HCEC 1CT (cell line): ENCODE results near the gene GRID1.

Experiments used
- DNase-seq: peaks from one replicate; pipeline ENCODE4 v3.0.0-alpha.2; 2017

GRID1 gene

DNA sequence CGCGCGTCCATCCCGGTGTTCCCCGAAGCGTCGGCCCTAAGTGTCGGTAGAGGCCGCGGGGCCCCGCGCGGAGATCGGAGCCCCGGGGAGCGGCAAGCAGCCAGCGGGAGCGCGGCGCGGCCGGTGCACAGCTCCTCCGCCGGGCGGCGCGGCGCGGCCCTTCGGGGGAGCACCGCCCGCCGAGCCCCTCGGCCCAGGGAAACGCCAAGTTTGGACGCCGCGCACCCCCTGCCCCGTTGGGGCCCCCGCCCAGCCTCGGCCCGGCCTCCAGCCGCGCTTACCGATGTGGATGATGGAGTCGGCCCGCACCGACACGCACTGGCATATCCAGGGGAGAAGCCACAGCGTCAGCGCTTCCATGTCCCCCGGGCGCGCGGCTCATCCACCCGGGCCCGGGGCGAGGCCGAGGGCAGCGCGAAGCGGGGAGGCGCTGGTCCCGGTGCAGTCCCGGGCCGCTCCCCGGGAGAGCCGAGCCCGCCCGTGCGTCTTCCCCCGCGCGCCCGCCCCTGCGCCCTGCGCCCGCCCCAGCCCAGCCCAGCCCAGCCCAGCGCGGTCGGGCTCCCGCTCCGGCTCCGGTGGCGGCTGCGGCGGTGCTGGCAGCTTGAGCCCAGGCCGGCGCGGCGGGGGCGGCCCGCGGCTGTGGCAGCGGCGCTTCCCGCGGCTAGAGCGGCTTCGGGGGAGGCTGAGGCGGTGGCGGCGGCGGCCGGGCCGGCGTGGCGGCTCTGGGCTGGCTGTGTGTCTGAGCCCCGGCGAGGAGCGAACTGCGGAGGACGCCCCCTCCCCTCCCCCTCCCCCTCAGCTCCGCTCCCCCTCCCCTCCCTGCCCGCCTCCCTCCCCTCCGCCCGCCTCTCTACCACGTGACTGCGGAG lies at the start of gene GRID1:
Gene GRID1 (minus strand): TSS at position 763 of the 869 bp plus-strand sequence.
- DNase-seq: no peak

DNA sequence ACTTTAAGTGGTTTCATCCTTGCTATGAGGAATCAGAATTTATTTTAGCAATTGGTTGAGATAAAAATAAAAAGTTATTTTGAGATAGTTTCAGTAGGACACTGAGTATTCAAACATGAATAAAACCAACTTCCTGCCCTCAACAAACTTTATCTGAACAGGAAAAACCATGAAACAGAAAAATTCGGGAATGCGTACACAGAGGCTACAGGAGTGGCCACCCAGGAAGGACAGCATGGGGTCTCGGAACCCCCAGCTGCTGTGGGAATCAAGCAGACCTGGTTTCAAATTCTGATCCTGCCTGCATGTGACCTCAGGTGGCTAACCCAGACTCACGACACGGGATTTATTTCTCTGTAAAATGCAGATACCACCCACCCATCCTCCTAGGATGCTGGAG lies 49.0 kb upstream of the GRID1 start:
- DNase-seq: no peak

GRCh38 chr10:86415116-86415515 lies 48.5 kb upstream of the GRID1 start:
- DNase-seq: no peak

GRCh38 chr10:86413046-86413728 lies 46.6 kb upstream of the GRID1 start:
- DNase-seq: peak; percentile 26

GRCh38 chr10:86411852-86412560 lies 45.4 kb upstream of the GRID1 start:
- DNase-seq: no peak

GRCh38 chr10:86411281-86411841 lies 44.8 kb upstream of the GRID1 start:
- peak; percentile 70 for DNase-seq

DNA sequence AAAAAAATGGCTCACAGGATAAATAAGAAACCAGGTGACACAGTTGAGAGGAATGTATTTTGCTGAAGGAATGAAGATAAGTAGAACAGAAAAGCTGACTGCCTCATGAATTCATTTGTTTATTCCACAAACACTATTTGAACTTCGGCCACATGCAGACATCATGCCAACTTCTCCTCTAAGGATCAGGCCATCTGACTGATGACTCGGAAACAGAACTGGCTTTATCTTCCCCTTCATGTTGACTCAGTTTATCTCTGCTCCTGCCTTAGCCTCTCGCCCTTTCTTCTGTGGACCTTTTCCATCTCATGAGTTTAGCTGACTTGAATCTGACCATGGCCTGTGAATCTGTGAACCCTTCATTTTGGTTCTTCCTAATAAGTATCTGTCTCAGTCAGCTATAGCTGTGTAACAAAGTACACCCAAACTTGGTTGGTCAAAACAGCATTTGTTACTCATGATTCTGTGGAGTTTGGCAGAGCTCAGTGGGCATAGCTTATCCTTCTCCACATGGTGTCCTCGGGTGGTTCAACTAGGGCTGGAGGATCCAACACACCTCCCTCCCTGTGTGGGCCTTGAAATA lies 44.0 kb upstream of the GRID1 start:
- DNase-seq: peak; percentile 90

DNA sequence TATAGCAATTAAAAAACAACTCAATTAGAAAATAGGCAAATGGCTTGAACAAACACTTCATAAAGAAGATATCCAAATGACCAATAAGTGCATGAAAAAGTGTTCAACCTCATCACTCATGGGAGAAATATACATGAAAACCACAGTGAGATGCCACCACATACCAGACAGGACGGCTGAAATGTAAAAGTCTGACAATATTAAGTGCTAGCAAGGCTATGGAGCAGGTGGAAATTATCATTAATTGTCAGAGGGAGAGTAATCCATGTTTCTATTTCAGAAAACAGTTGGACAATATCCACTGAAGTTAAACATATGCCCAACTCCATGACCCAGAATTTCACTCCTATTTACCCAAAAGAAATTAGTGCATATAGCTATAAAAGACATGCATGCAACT lies 42.6 kb upstream of the GRID1 start:
- no peak for DNase-seq

DNA sequence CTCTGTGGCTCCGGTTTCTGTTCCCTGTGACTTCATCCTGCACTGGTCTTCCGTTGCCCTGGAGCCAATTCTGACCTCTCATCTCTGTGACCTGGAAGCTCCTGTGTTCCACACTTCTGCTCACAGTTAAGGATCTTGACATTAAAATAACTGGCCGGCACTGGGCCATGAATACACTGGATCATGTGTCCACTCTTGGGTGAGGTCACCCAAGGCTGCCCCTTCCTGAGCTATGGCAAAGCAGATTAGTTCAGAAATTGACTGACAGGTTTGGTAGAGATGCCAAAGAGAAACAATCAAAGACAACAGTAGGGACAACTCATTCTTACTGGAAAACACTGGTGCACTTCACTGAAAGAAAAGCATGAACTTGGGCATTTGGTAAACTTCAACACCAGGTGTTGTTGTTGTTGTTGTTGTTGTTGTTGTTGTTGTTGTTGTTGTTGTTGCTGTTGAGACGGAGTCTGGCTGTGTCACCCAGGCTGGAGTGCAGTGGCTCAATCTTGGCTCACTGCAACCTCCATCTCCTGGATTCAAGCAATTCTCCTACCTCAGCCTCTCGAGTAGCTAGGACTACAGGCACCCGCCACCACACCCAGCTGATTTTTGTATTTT lies 36.7 kb upstream of the GRID1 start:
- DNase-seq: no peak

- no peak for DNase-seq
Observed at GRCh38 chr10:86402283-86402941, 35.8 kb upstream of the GRID1 start.

- no peak for DNase-seq
Observed at GRCh38 chr10:86401588-86402282, 35.1 kb upstream of the GRID1 start.

DNA sequence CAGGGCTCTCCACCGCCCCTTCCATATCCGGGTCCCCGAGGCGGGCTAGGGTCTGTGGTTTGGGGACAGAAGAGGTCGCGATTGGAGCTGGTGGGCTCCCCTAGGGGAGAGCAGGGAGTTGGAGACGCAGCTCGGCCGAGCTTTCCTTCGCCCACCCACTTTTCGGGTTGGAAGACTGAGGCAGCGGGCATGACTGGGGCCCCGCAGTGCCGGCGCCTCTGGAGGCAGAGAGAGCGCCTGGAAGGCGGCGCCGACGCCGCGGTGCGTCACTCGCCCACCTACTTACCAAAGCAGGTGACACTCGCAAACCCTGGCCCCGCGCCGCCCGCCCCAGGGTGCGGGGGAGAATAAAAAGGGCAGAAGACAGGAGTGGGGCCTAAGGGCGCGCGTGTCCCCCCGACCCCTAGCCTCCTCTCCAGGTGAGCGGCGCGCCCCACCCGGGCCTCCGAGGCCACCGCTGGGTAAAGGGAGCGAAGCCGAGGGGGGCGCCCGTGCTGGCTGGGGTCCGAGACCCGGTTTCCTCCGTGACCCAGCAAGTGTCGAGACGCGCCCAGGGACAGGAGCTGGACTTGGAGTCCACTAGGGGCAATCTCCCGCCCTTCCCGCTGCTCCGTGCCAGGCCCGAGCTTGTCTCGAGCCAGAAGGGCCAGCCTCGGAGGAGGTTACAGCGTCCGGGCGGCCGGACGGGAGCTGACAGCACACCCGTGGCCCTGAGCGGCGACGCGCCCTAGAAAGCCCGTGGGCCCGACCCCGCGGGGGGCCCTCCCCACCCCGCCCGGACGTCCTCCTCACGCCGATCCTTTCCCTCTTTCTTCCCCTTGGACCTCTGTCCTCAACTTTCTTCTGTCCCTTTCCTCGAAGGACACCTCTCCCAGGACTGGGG lies 34.4 kb upstream of the GRID1 start:
- DNase-seq: peak; percentile 44

GRCh38 chr10:86399879-86400704 lies 33.5 kb upstream of the GRID1 start:
- peak; percentile 91 for DNase-seq

DNA sequence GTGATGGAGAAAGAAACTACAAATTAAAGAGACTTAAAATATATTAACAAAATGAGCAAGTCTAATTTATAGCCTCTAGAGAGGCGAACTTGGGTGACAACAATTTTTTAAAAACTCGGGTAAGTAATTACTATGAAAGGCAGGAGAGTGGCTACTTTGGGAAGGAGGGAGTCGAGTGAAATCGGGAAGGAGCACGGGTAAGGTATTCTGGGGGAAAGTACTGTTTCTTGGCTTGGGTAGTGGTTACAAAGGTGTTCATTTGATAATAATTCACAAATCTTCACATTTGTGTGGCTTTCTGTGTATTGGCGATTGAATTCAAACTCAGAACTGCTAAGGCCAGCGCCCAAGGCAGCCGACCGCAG lies 32.9 kb upstream of the GRID1 start:
- DNase-seq: no peak

- DNase-seq: no peak
Observed at GRCh38 chr10:86397120-86397519, 30.5 kb upstream of the GRID1 start.

DNA sequence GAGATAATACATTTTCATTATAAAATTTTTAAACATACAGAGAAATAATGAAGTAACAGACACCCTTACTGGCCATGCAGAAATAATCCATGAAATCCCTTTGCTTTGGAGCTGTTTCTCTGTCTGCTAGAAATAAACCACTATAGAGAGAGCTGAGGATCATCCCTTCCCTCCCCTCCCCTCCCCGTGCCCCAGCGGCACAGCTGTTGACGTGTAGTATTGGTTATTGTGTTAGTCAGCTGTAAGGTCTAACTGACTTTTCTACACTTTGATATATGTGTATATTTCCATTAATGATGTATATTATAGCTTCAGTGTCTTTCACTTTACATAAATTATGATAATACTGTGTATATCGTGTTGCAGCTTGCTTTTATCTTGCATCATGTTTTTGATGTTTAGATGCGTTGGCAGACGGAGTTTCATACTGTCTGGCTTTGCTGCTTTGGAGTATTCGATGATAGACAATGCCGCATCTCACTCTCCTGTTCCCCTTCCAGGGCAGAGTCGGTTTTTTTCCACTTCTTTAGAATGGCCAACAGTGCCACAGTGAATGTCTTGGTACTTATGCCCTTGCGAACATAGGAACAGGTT lies 27.4 kb upstream of the GRID1 start:
- DNase-seq: no peak

DNA sequence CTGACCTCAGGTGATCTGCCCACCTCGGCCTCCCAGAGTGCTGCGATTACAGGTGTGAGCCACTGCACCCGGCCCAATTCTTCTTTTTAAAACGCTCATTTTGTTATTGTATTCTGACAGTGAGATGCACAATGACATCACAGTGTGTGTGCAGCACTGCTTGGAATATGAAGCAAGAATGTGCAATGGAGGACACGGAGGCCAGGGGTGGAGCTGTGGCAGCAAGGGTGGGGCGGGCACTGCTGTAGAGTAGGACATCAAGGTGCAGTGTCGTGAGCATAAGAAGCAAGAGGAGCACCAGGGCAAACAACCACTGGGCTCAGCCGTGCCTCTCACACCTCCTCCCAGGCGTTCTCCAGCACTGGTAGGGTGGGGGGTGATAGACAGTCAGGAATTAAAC lies 26.8 kb upstream of the GRID1 start:
- no peak for DNase-seq

DNA sequence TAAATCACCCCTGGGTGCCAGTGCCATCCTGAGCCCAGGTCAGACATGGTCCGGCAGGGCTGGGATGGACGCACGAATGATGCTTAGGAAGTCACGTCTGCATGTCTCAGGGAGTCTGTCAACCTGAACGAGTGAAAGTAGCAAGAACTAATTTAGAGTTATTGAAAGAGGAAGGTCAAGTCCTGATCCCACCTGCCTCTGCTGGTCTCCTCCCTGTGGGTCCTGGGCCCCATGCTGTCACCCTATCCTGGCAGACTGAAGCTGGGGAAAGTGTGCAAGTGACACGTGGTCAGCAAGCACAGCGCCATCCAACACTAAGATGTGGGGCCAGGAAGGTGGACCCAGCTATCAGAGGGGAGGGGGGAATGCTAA lies 26.1 kb upstream of the GRID1 start:
- DNase-seq: no peak
